ENCODE measurements around the gene FOXP1.
A peak's percentile ranks its signal among the peaks of the same experiment; 100 is the strongest.

Gene FOXP1

DNA sequence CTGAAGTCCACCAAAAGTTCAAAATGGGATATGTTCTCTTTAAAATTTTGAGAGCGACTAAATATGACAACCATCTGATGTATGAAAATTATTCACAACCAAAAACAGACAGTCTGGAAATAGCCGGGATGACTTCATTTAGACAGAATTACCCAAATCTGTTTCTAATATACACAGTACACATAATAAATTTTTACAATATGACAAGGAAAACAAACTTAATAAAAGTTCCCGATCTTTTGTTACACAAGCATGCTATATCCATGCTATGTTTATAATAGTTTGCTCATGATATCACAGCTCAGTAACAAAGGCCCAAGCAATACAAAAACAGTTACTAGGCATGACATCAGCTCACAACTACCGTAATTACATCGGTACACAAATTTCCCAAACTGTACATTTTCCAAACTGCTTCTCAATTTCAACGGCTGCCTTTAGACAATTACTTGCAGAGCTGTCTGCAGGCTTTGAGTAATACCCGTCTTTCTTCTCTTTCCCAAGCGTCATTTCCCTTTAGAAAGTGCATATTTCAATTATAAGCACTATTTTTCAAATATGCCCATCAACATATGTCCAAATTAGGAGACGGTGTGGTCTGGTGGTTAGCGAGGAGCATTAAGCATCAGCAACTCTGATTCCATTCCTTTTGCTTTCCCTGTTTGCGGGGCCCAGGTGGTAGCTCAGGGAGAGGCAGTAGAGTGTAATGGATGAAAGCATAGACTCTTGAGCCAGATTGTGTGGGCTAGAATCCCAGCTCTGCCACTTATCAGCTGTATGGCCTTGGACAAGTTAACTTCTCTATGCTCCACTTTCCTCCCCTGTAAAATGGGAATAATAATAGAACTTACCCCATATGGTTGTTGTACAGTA, 481.2 kb downstream of the FOXP1 start:
- peak; percentile 96 for DNase-seq (ENCODE audit: low read depth)
- Histone ChIP-seq H3K36me3 (ENCODE audit: control insufficient read depth, insufficient read depth, low read length, severe bottlenecking) (no peaks in the 10 kb centered on the region), H3K9ac (ENCODE audit: low read length) (peak overlapping the region; percentile 52), H3K27me3 (replicated peaks; ENCODE audit: control insufficient read depth, insufficient read depth, low read length) (no peaks in the 10 kb centered on the region), H3K4me3 (ENCODE audit: low read length) (peak overlapping the region; percentile 61), H3K4me1 (ENCODE audit: control insufficient read depth, insufficient read depth, low read length) (peaks cover 36% of the 10 kb centered on the region), H3K9me3 (ENCODE audit: control insufficient read depth, low read length) (no peaks in the 10 kb centered on the region)

DNA sequence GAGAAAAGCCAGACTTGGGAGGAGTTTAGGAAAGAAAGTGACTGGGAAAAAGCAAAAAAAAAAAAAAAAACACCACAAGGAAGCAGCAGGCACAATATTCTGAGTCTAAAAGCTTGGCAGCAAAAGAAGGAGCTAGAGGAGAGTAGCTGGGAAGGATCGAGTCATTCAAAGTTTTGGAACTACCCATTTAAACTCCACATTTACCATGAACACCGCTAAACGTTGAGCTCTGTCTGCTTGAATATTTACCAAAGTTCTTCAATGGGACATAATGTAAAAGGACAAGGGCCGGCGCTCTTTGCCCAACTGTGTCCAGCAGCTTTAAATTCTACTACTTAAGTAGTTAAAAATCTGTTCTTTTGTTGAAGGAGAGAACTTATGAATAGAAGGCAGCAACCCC, 481.9 kb downstream of the FOXP1 start:
- H3K27me3 ChIP-seq (replicated peaks; ENCODE audit: control insufficient read depth, insufficient read depth, low read length) = no peaks in the 10 kb centered on the region
- H3K4me3 ChIP-seq (ENCODE audit: low read length) = peak overlapping the region; percentile 61
- H3K36me3 ChIP-seq (ENCODE audit: control insufficient read depth, insufficient read depth, low read length, severe bottlenecking) = no peaks in the 10 kb centered on the region
- H3K9ac ChIP-seq (ENCODE audit: low read length) = peak overlapping the region; percentile 52
- peaks cover 33% of the 10 kb centered on the region for H3K4me1 ChIP-seq (ENCODE audit: control insufficient read depth, insufficient read depth, low read length)
- DNase-seq (ENCODE audit: low read depth) = peak; percentile 54
- H3K9me3 ChIP-seq (ENCODE audit: control insufficient read depth, low read length) = no peaks in the 10 kb centered on the region

DNA sequence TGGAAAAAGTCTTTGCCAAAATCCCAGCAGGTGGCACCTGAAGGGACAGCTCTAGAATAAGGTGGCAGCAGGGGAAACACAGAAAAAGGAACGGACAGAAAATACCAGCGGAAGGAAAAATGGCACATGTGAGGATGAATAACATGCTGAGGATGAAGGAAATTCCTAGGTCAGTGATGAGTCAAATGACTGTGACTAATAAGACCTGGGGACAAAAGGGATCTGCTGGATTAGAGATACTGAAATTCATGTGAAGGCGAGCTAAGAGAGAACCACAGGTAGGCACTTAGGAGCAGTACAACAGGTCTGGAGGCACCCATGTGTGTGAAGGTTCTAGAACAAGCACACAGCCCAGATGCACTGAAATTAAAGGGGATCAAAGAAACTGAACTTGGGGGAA, 482.5 kb downstream of the FOXP1 start:
- H3K9me3 ChIP-seq (ENCODE audit: control insufficient read depth, low read length) = no peaks in the 10 kb centered on the region
- H3K27me3 ChIP-seq (replicated peaks; ENCODE audit: control insufficient read depth, insufficient read depth, low read length) = no peaks in the 10 kb centered on the region
- peaks cover 35% of the 10 kb centered on the region for H3K4me1 ChIP-seq (ENCODE audit: control insufficient read depth, insufficient read depth, low read length)
- peak overlapping the region; percentile 52 for H3K9ac ChIP-seq (ENCODE audit: low read length)
- H3K36me3 ChIP-seq (ENCODE audit: control insufficient read depth, insufficient read depth, low read length, severe bottlenecking) = no peaks in the 10 kb centered on the region
- peak overlapping the region; percentile 61 for H3K4me3 ChIP-seq (ENCODE audit: low read length)
- DNase-seq (ENCODE audit: low read depth) = peak; percentile 62

DNA sequence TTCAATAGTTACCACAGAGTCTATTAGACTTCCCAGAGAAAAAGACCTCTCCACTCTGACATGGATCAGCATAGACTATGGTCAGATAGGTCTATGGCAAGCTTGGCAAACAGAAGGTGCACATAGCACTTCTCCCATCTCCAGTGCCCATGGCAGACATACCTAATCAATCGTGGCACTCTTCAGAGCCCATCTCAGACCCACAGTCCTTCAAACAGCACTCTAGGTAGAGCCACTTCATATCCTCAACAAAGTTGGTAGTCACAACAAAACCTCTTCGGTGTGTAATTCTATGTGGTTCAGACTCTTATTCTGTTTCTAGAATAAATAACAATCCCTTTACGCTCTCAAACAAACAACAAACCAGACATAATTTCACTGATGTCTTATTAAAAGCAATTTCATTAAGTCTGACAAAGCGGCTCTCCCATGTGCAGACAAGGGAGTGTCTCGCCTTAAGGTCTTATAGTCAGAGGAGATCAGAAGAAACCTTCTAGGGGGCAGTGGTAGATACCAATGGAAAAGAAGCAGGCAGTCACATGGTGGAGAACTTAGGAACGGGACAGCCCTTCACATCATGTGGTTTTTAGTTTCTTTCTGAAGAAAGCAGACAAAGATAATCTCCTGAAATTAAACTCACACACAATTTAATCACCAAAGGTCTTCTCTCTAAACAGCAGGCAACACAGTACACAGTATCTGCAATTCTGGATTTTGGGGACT, 483.4 kb downstream of the FOXP1 start:
- no peaks in the 10 kb centered on the region for H3K9me3 ChIP-seq (ENCODE audit: control insufficient read depth, low read length)
- H3K4me1 ChIP-seq (ENCODE audit: control insufficient read depth, insufficient read depth, low read length) = peaks cover 36% of the 10 kb centered on the region
- no peak overlapping the region for H3K4me3 ChIP-seq (ENCODE audit: low read length)
- H3K9ac ChIP-seq (ENCODE audit: low read length) = no peak overlapping the region
- H3K36me3 ChIP-seq (ENCODE audit: control insufficient read depth, insufficient read depth, low read length, severe bottlenecking) = no peaks in the 10 kb centered on the region
- peak; percentile 44 for DNase-seq (ENCODE audit: low read depth)
- H3K27me3 ChIP-seq (replicated peaks; ENCODE audit: control insufficient read depth, insufficient read depth, low read length) = no peaks in the 10 kb centered on the region

DNA sequence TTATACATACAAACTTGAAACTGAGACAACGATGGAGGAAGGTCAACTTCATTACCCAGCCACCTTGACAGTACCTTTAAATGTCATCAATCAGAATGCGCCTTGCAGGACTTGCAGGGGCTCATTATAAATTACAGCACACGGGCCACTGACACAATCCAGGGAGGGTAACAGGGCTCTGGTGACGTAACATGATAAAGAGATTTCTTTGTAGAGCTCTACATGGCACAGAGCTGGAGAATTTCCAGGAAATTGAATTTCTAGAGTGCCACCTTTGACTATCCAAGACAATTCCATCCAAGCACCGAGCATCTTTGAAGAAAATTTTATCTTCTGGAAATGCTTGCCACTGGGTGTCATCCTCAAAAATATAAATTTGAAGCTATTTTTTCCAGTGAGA, 486.0 kb downstream of the FOXP1 start:
- H3K4me1 ChIP-seq (ENCODE audit: control insufficient read depth, insufficient read depth, low read length) = peaks cover 18% of the 10 kb centered on the region
- no peaks in the 10 kb centered on the region for H3K27me3 ChIP-seq (replicated peaks; ENCODE audit: control insufficient read depth, insufficient read depth, low read length)
- H3K9ac ChIP-seq (ENCODE audit: low read length) = no peak overlapping the region
- no peaks in the 10 kb centered on the region for H3K36me3 ChIP-seq (ENCODE audit: control insufficient read depth, insufficient read depth, low read length, severe bottlenecking)
- H3K9me3 ChIP-seq (ENCODE audit: control insufficient read depth, low read length) = no peaks in the 10 kb centered on the region
- DNase-seq (ENCODE audit: low read depth) = no peak
- H3K4me3 ChIP-seq (ENCODE audit: low read length) = no peak overlapping the region

DNA sequence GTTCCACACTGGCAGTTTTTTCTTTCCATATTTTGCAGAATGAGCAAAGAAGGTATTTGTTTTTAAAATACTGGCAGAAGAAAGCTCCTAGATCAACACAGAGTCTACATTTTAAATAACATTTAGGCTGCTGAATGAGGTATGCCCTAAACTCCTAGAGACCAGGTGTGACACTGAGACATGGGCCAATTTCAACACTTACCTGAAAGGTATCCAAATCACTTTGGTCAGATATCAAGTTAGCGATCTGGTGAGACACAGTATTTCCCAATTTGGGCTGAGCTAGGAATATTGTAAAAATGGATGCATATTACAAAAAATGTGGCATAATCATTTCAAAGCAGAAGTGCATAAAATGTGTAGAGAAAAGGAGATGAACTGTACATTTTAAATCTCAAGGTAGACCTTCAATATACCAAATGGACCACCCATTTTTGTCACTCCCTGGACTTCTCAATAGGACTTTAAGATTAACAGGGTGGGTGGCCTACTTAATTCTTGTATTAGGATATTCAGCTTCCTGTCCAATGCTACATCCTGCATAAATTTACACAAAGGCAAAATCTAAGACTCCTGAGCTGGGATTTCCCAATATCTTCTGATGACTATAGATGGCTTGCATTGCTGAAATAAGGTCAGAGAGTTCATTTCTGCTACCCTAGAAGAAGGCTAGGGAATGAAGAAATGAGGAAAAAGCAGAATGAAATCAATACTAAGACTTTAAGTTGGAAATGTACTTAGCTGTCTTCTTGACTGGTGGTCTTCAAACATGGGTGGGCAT, 487.8 kb downstream of the FOXP1 start:
- H3K27me3 ChIP-seq (replicated peaks; ENCODE audit: control insufficient read depth, insufficient read depth, low read length) = no peaks in the 10 kb centered on the region
- H3K36me3 ChIP-seq (ENCODE audit: control insufficient read depth, insufficient read depth, low read length, severe bottlenecking) = no peaks in the 10 kb centered on the region
- H3K9ac ChIP-seq (ENCODE audit: low read length) = no peak overlapping the region
- DNase-seq (ENCODE audit: low read depth) = no peak
- no peaks in the 10 kb centered on the region for H3K9me3 ChIP-seq (ENCODE audit: control insufficient read depth, low read length)
- H3K4me1 ChIP-seq (ENCODE audit: control insufficient read depth, insufficient read depth, low read length) = peaks cover 4% of the 10 kb centered on the region
- H3K4me3 ChIP-seq (ENCODE audit: low read length) = no peak overlapping the region

DNA sequence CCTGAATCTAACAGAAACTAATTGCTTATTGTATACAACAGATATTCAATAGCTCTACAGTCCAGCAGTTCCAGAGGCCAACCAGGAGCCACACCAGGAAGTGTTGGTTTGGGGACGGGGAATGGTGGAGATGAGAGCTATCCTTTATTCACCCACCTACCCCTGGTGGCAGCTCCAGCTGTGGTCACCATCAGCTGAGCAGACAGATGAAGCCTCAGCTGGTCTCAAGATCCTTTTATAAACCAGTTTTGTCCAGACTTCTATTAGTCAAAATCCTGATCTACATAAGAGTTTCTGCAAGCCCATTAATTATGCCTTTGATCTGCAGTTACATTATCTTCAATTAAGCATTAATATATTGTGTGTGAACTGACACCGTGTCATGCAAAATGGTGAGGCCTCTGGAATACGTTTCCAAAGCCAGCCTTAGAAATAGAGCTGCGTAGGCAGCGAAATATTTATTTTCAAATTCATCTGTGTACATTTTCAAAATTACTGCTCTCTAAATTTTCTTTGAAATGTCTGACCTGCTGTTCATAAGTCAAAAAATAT, 488.8 kb downstream of the FOXP1 start:
- no peaks in the 10 kb centered on the region for H3K9me3 ChIP-seq (ENCODE audit: control insufficient read depth, low read length)
- no peak overlapping the region for H3K9ac ChIP-seq (ENCODE audit: low read length)
- H3K27me3 ChIP-seq (replicated peaks; ENCODE audit: control insufficient read depth, insufficient read depth, low read length) = no peaks in the 10 kb centered on the region
- H3K4me1 ChIP-seq (ENCODE audit: control insufficient read depth, insufficient read depth, low read length) = peaks cover 3% of the 10 kb centered on the region
- no peak overlapping the region for H3K4me3 ChIP-seq (ENCODE audit: low read length)
- DNase-seq (ENCODE audit: low read depth) = no peak
- no peaks in the 10 kb centered on the region for H3K36me3 ChIP-seq (ENCODE audit: control insufficient read depth, insufficient read depth, low read length, severe bottlenecking)

DNA sequence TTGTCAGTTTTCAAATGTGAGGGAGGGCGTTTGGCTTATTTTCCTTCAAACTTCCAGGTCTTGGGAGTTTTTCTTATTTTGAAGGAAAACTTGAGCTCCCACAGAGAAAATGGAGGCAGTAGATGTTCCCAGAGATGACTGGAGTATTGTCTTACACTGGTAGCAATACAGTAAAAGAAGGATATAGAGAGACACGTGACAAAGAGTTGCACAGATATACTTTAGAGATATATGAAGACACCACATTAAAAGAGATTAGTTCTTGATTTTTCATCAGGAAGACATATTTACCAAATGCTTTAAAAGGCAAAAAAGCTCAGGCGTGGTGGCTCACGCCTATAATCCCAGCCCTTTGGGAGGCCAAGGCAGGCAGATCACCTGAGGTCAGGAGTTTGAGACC, 490.9 kb downstream of the FOXP1 start:
- H3K4me3 ChIP-seq (ENCODE audit: low read length) = no peak overlapping the region
- H3K9ac ChIP-seq (ENCODE audit: low read length) = no peak overlapping the region
- H3K27me3 ChIP-seq (replicated peaks; ENCODE audit: control insufficient read depth, insufficient read depth, low read length) = no peaks in the 10 kb centered on the region
- H3K4me1 ChIP-seq (ENCODE audit: control insufficient read depth, insufficient read depth, low read length) = peaks cover 3% of the 10 kb centered on the region
- H3K36me3 ChIP-seq (ENCODE audit: control insufficient read depth, insufficient read depth, low read length, severe bottlenecking) = no peaks in the 10 kb centered on the region
- no peak for DNase-seq (ENCODE audit: low read depth)
- H3K9me3 ChIP-seq (ENCODE audit: control insufficient read depth, low read length) = no peaks in the 10 kb centered on the region

DNA sequence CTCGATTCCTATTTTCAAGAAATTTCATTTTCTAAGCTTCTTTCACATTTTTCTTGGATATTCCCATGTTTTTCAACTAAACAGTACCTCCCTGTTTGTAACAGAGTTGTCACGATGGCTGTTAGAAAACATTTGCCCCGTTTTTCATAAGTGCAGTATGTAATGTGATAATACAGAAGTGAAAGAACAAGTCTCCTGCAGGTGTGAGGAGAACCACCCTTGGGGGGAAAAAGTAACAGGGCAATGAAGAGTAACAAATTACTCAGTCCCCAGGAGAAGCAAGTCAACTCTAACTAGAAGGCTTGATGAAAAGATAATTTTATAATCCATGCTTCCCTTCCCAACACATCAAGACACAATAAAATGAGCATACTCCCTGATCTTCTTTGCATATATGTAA, 493.3 kb downstream of the FOXP1 start:
- no peaks in the 10 kb centered on the region for H3K4me1 ChIP-seq (ENCODE audit: control insufficient read depth, insufficient read depth, low read length)
- no peaks in the 10 kb centered on the region for H3K36me3 ChIP-seq (ENCODE audit: control insufficient read depth, insufficient read depth, low read length, severe bottlenecking)
- H3K27me3 ChIP-seq (replicated peaks; ENCODE audit: control insufficient read depth, insufficient read depth, low read length) = no peaks in the 10 kb centered on the region
- no peak overlapping the region for H3K4me3 ChIP-seq (ENCODE audit: low read length)
- H3K9ac ChIP-seq (ENCODE audit: low read length) = no peak overlapping the region
- no peaks in the 10 kb centered on the region for H3K9me3 ChIP-seq (ENCODE audit: control insufficient read depth, low read length)
- no peak for DNase-seq (ENCODE audit: low read depth)

DNA sequence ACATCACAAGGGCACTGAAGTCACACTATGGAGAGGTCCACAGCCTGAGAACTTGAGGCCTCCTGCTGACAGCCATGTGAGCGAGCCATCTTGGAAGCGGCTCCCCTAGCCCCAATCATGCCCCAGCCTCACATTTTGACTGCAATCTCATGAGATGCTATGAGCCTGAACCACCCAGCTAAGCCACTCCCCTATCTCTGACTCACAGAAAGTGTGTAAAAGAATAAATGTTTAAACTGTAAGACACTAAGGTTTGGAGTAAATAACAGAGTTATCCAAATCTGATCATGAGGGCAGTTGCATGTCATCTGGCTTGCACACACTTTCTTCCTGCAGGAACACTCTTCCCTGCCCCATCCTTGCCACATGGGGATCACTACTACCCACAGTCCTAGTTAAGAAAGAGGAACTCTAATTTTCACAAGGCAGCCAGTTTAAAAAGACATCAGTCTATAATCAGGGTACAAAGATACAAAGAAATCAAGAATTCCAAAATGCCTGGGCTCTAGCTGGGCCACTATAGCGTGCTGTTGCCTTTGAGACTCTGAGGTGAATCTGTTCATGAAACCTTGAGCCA, 494.2 kb downstream of the FOXP1 start:
- H3K9me3 ChIP-seq (ENCODE audit: control insufficient read depth, low read length) = no peaks in the 10 kb centered on the region
- no peaks in the 10 kb centered on the region for H3K27me3 ChIP-seq (replicated peaks; ENCODE audit: control insufficient read depth, insufficient read depth, low read length)
- H3K36me3 ChIP-seq (ENCODE audit: control insufficient read depth, insufficient read depth, low read length, severe bottlenecking) = no peaks in the 10 kb centered on the region
- H3K4me1 ChIP-seq (ENCODE audit: control insufficient read depth, insufficient read depth, low read length) = no peaks in the 10 kb centered on the region
- no peak for DNase-seq (ENCODE audit: low read depth)
- H3K4me3 ChIP-seq (ENCODE audit: low read length) = no peak overlapping the region
- no peak overlapping the region for H3K9ac ChIP-seq (ENCODE audit: low read length)
